ENCODE measurements around the gene RASD1. TPM values are rescaled to one million over a fixed set of nuclear protein-coding genes. Genes with fewer than 3 reads are reported as not detected.

RASD1 gene
- total RNA-seq (2012; rRNA removed) (0.54 and 1.1 TPM in 2 replicates), polyA plus RNA-seq (2012; rRNA removed) (1.4 and 1.8 TPM in 2 replicates), Bru-seq, nascent RNA (percentile 24 among the genes with signal in this experiment), BruChase-seq, experiment 1, labeled RNA remaining after a 6-hour chase (not detected), BruChase-seq, experiment 2, labeled RNA remaining after a 2-hour chase (percentile 27 among the genes with signal in this experiment)
- 1.2 and 5.9 TPM in 2 replicates for polyA plus RNA-seq (2012; cell fraction: cytosol; rRNA removed)
- 8.4 and 9.1 TPM in 2 replicates for polyA plus RNA-seq (2012; cell fraction: nucleus; rRNA removed; ENCODE audit: low replicate concordance)
- long read RNA-seq, partial matches to known transcripts: 0 of 2 reads
- long read RNA-seq, other reads (novel, unspliced or antisense): 0 of 2 reads

GRCh38 chr17:17496189-17497064, at the start of gene RASD1:
RASD1 (minus strand) TSS chr17:17496395; CDS start chr17:17496181, 214 bp downstream.
- ChIA-PET CTCF (interaction anchor here (0.6 to 2.1 kb wide), 17 partner anchors 12 to 152 kb away, joined by 3 to 13 read pairs (median 3); no protein-coding TSS in a partner anchor), POLR2A (ENCODE audit: unreplicated experiment) (interaction anchor here (0.5 to 1.0 kb wide), 9 partner anchors 15 to 165 kb away, joined by 3 to 5 read pairs (median 3); no protein-coding TSS in a partner anchor)
- Histone ChIP-seq H3K9ac (ENCODE audit: low read depth, low read length) (peak within 1 kb of the TSS; percentile 55), H3K56ac (ENCODE audit: extremely low read depth, insufficient read depth, low read length) (no peak within 1 kb of the TSS), H4K8ac (ENCODE audit: low read depth in 2 of 2, low read length in 2 of 2) (peak within 1 kb of the TSS; percentile 27 to 61; a peak in 3 of 4 replicates), H3K4ac (ENCODE audit: low read depth, low read length) (peak within 1 kb of the TSS; percentile 2; the same call in 1 of the 2 replicates), H2BK120ac (ENCODE audit: low read depth, low read length) (no peak within 1 kb of the TSS), H3K36me3 (ENCODE audit: control insufficient read depth, insufficient read depth, low read length) (peaks cover 10% of the 10 kb centered on the region; the same call in 1 of the 2 replicates), H2AK9ac (replicated peaks; ENCODE audit: low read depth, low read length, poor library complexity) (peak within 1 kb of the TSS; percentile 92), H3K4me1 (ENCODE audit: control insufficient read depth, insufficient read depth, low read length) (peaks cover 7% of the 10 kb centered on the region; the same call in 1 of the 2 replicates), H3K18ac (ENCODE audit: low read depth, low read length) (no peak within 1 kb of the TSS), H3K23ac (ENCODE audit: low read depth, low read length) (peak within 1 kb of the TSS; percentile 97), H3K9me1 (ENCODE audit: insufficient read depth, low read length) (no peaks in the 10 kb centered on the region), H4K20me1 (ENCODE audit: insufficient read depth, low read length) (peaks cover 7% of the 10 kb centered on the region; the same call in 1 of the 2 replicates), H3K79me1 (ENCODE audit: low read depth in 1 of 2, low read length in 2 of 2) (peaks cover under 1 to 6% of the 10 kb centered on the region in 2 experiments; a peak in 2 of 4 replicates), H2AFZ (replicated peaks; ENCODE audit: low read length, poor library complexity) (peak within 1 kb of the TSS; percentile 93), H3K4me3 (ENCODE audit: insufficient read depth, low read depth, low read length) (peak within 1 kb of the TSS; percentile 63), H2BK15ac (ENCODE audit: low read depth, low read length) (no peak within 1 kb of the TSS), H2AK5ac (ENCODE audit: low read depth, low read length) (peak within 1 kb of the TSS; percentile 88), H3K27me3 (ENCODE audit: control insufficient read depth, insufficient read depth, low read length) (peaks cover 3% of the 10 kb centered on the region; the same call in 1 of the 2 replicates), H3K27ac (ENCODE audit: insufficient read depth, low read length) (peak within 1 kb of the TSS; percentile 6; the same call in 1 of the 2 replicates), H4K5ac (ENCODE audit: low read depth, low read length) (peak within 1 kb of the TSS; percentile 9; the same call in 1 of the 2 replicates), H3K4me2 (ENCODE audit: low read depth, low read length) (peak within 1 kb of the TSS; percentile 94), H3K14ac (replicated peaks; ENCODE audit: low read depth, low read length) (peak within 1 kb of the TSS; percentile 63; the same call in 1 of the 2 replicates), H4K91ac (ENCODE audit: insufficient read depth, low read depth, low read length) (no peak within 1 kb of the TSS), H2BK5ac (ENCODE audit: low read depth, low read length, poor library complexity, severe bottlenecking) (no peak within 1 kb of the TSS), H2BK20ac (ENCODE audit: low read depth, low read length) (peak within 1 kb of the TSS; percentile 38; the same call in 1 of the 2 replicates), H3K9me3 (ENCODE audit: control insufficient read depth, insufficient read depth, low read length) (no peaks in the 10 kb centered on the region; the same call in 1 of the 2 replicates)
- in situ Hi-C loops (cut with MboI; ENCODE audit: low sequenced_read_pairs): loop anchor here (5.0 kb wide), 2 partner anchors 139 to 146 kb away; no protein-coding TSS in a partner anchor
- no TSS peak for BruUV-seq (replicated peaks)
- intact Hi-C loops (cut with micrococcal nuclease): loop anchor here (1.0 to 5.0 kb wide), 4 partner anchors 74 to 145 kb away; no protein-coding TSS in a partner anchor
- peak; percentile 93 for ATAC-seq (ENCODE audit: low read depth)
- peak; percentile 81 for DNase-seq
- WGBS, 2 experiments (ENCODE audit: extremely low coverage in 2 of 2, insufficient read length in 1 of 2): 0% methylated on average over 31 of the region's 93 CpGs; no CpG with 5 or more reads in 1 of the 2 experiments
- dilution Hi-C loops (cut with HindIII; ENCODE audit: low sequenced_read_pairs, unreplicated experiment): no loop called here
- TF ChIP-seq CTCF (conservative IDR thresholded peaks at IDR 0.05; ENCODE audit: low read depth, low read length) (peak; percentile 94), CEBPB (IDR thresholded peaks at IDR 0.05; ENCODE audit: low read depth, low read length) (no peak), RCOR1 (IDR thresholded peaks at IDR 0.05; ENCODE audit: insufficient replicate concordance, low read length) (no peak), MAFK (IDR thresholded peaks at IDR 0.05; ENCODE audit: low read depth, low read length) (no peak), NFE2L2 (IDR thresholded peaks at IDR 0.05; ENCODE audit: low read depth, low read length) (no peak), ELK1 (IDR thresholded peaks at IDR 0.05; ENCODE audit: borderline replicate concordance, low read depth, low read length) (no peak), RAD21 (IDR thresholded peaks at IDR 0.05; ENCODE audit: low read length) (peak; percentile 82), MAZ (IDR thresholded peaks at IDR 0.05; ENCODE audit: borderline replicate concordance, low read depth, low read length) (peak; percentile 70; the same call in 1 of the 2 replicates), MXI1 (IDR thresholded peaks at IDR 0.05; ENCODE audit: borderline replicate concordance, low read depth, low read length) (no peak), CHD1 (IDR thresholded peaks at IDR 0.05; ENCODE audit: low read depth, low read length) (no peak), SMC3 (IDR thresholded peaks at IDR 0.05; ENCODE audit: low read depth, low read length) (peak; percentile 94)
